Hematopoietic multipotent progenitor cell (in vitro differentiated cells): Measurements from ENCODE around the gene DNMT3A. TPM values are rescaled to one million over a fixed set of nuclear protein-coding genes. Genes with fewer than 3 reads are reported as not detected.
A peak's percentile ranks its signal among the peaks of the same experiment; 100 is the strongest.

Experiments used
- DNase-seq, 3 donors: peaks; one replicate each; pipeline ENCODE4 v3.0.0-alpha.2; 2011 to 2015; ENCODE audit warnings: low read depth in 2 of 3, low spot score in 2 of 3
- total RNA-seq: library from RNA; depleted of rRNA; stranded (reverse); fragments of >200 nt; gene quantifications from one replicate; pipeline ENCODE4 v1.2.3, GENCODE V29; 2012

The DNMT3A gene
- total RNA-seq, 1 donor = 80.0 TPM

- no peak for DNase-seq
These were observed 75.9 kb downstream of the DNMT3A start for GRCh38 chr2:25265802-25266201.

GRCh38 chr2:25265001-25265400 lies 76.7 kb downstream of the DNMT3A start:
- no peak for DNase-seq

GRCh38 chr2:25262288-25262687 lies 79.4 kb downstream of the DNMT3A start:
- DNase-seq = no peak

- no peak for DNase-seq
These were observed 82.0 kb downstream of the DNMT3A start for GRCh38 chr2:25259737-25260124.

- DNase-seq = no peak
These were observed 82.6 kb downstream of the DNMT3A start for GRCh38 chr2:25258847-25259736.

GRCh38 chr2:25257931-25258846 lies 83.5 kb downstream of the DNMT3A start:
- DNase-seq = no peak

- peak in 1 of 3 donors; percentile 32 for DNase-seq
These were observed 84.6 kb downstream of the DNMT3A start for GRCh38 chr2:25257032-25257552.

- DNase-seq = no peak
These were observed 85.2 kb downstream of the DNMT3A start for GRCh38 chr2:25256488-25256875.

GRCh38 chr2:25255745-25256487 lies 85.8 kb downstream of the DNMT3A start:
- DNase-seq = no peak

GRCh38 chr2:25254961-25255360 lies 86.8 kb downstream of the DNMT3A start:
- DNase-seq = no peak

GRCh38 chr2:25253153-25253626 lies 88.5 kb downstream of the DNMT3A start:
- DNase-seq = no peak

GRCh38 chr2:25252291-25253152 lies 89.2 kb downstream of the DNMT3A start:
- peak in 2 of 3 donors; percentile 62 to 72 for DNase-seq

- DNase-seq = peak in 2 of 3 donors; percentile 48 to 64
These were observed 90.1 kb downstream of the DNMT3A start for GRCh38 chr2:25251422-25252273.

- DNase-seq = peak in 2 of 3 donors; percentile 45 to 64
These were observed 90.7 kb downstream of the DNMT3A start for GRCh38 chr2:25251071-25251421.

- no peak for DNase-seq
These were observed 91.2 kb downstream of the DNMT3A start for GRCh38 chr2:25250331-25251070.

- DNase-seq = no peak
These were observed 91.9 kb downstream of the DNMT3A start for GRCh38 chr2:25249785-25250184.

GRCh38 chr2:25247792-25248512 lies 93.8 kb downstream of the DNMT3A start:
- no peak for DNase-seq
